ENCODE data around the gene TMEM179B. TPM values are rescaled to one million over a fixed set of nuclear protein-coding genes. Genes with fewer than 3 reads are reported as not detected.

TMEM179B gene
- total and polyA plus RNA-seq, 9 of the 15 experiments (the other 6 are each of a cell fraction or from before 2014, with no cell fraction given), result 27.7 to 105 (median 37.0) TPM

DNA sequence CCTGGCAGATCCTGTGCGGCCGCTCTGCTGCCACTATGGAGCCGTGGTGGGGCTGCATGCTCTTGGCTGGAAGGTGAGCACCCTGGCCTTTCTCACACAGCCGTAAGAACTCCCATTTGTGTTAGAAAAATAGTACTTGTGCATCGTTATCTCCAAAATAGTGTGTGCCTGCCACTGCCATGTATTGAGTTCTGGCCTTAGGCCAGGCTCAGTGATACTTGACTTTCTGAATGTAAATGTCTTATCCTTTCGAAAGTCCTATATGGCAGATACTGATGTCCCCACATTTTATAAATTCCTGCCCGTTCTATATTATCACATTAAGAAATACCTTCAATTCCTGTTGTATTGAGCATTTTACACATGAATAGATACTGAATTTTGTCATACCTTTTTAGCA lies 4.4 kb upstream of the TMEM179B start:
- BruUV-seq (replicated peaks), result no TSS peak
- H3K4me1 ChIP-seq (replicated peaks in 1 of 2; ENCODE audit: control insufficient read depth in 2 of 2, insufficient read depth in 2 of 2, low read length in 2 of 2), result peaks cover 4 to 15% of the 10 kb centered on the region in 2 experiments; a peak in 4 of 5 replicates
- FAIRE-seq, result no peak
- TF ChIP-seq, protein P1, sequence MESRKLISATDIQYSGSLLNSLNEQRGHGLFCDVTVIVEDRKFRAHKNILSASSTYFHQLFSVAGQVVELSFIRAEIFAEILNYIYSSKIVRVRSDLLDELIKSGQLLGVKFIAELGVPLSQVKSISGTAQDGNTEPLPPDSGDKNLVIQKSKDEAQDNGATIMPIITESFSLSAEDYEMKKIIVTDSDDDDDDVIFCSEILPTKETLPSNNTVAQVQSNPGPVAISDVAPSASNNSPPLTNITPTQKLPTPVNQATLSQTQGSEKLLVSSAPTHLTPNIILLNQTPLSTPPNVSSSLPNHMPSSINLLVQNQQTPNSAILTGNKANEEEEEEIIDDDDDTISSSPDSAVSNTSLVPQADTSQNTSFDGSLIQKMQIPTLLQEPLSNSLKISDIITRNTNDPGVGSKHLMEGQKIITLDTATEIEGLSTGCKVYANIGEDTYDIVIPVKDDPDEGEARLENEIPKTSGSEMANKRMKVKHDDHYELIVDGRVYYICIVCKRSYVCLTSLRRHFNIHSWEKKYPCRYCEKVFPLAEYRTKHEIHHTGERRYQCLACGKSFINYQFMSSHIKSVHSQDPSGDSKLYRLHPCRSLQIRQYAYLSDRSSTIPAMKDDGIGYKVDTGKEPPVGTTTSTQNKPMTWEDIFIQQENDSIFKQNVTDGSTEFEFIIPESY (CRISPR knock-in tag; IDR thresholded peaks at IDR 0.05), result no peak
- TF ChIP-seq NFIC (IDR thresholded peaks at IDR 0.05), result peak; percentile 23; the same call in 1 of the 2 replicates
- DNase-seq (ENCODE audit: extremely low read depth in 1 of 4, low spot score in 3 of 4), result no peak
- no peak overlapping the region for H3K4me2 ChIP-seq (ENCODE audit: insufficient read depth, low read length)
- ChIA-PET POLR2A (interaction anchor here (0.7 to 0.8 kb wide), 2 partner anchors 11 to 59 kb away, joined by 3 to 4 read pairs; no protein-coding TSS in a partner anchor), CTCF (ENCODE audit: low intra/inter-chr PET ratio) (no interaction called here)
- H3K9ac ChIP-seq (ENCODE audit: insufficient read depth in 1 of 2, low read depth in 2 of 2, low read length in 2 of 2), result peak overlapping the region in 1 of 2 experiments; percentile 48; a peak in 1 of 4 replicates
- H3K79me2 ChIP-seq (ENCODE audit: control insufficient read depth, insufficient read depth, low read length), result peaks cover 14% of the 10 kb centered on the region
- H2AFZ ChIP-seq (ENCODE audit: low read depth, low read length), result no peak overlapping the region
- H3K9me3 ChIP-seq (replicated peaks; ENCODE audit: control insufficient read depth, insufficient read depth, low read depth, low read length), result no peaks in the 10 kb centered on the region
- peaks cover 39% of the 10 kb centered on the region; the same call in 1 of the 3 replicates for H3K36me3 ChIP-seq (ENCODE audit: control insufficient read depth, insufficient read depth, low read length)
- H3K27ac ChIP-seq (ENCODE audit: extremely low read depth, low read depth, low read length), result no peak overlapping the region
- intact Hi-C loops (cut with micrococcal nuclease), result no loop called here
- ATAC-seq, result no peak
- H3K4me3 ChIP-seq, result no peak overlapping the region
- H3K27me3 ChIP-seq (ENCODE audit: control insufficient read depth in 2 of 2, insufficient read depth in 2 of 2, low read length in 2 of 2), result no peaks in the 10 kb centered on the region
- no peaks in the 10 kb centered on the region for H3K9me1 ChIP-seq (ENCODE audit: control insufficient read depth, insufficient read depth, low read length)
- in situ Hi-C loops (cut with MboI), result no loop called here
- no peaks in the 10 kb centered on the region for H4K20me1 ChIP-seq (replicated peaks; ENCODE audit: control insufficient read depth, insufficient read depth, low read length)
- WGBS (ENCODE audit: insufficient coverage, low coverage, missing lambda C conversion rate), result 94% methylated on average over 7 of the region's 7 CpGs
